RWPE2 (cell line): ENCODE data around the gene DNAI1.
A peak's percentile ranks its signal among the peaks of the same experiment; 100 is the strongest.

ENCODE experiments used
- ATAC-seq: fragments of 200-7000 bp; cut with Tn5 transposase; 3 replicates; pipeline ENCODE4 v1.9.1; 2021; ENCODE audit warnings: low read depth
- DNase-seq: peaks from one replicate; pipeline ENCODE4 v3.0.0-alpha.2; 2020; ENCODE audit warnings: low spot score
- H3K27ac ChIP-seq: fragments of 450-650 bp; 2 replicates; pipeline ENCODE4 v1.5.1; 2017; ENCODE audit warnings: mild to moderate bottlenecking; ENCODE audit not compliant: poor library complexity, severe bottlenecking
- H3K27me3 ChIP-seq: fragments of 250-450 bp; sonication (Bioruptor Pico); 2 replicates; pipeline ENCODE4 v1.5.1; 2021; ENCODE audit warnings: mild to moderate bottlenecking, moderate library complexity; ENCODE audit not compliant: insufficient read depth, poor library complexity, severe bottlenecking
- H3K36me3 ChIP-seq: fragments of 250-450 bp; sonication (Bioruptor Pico); 2 replicates; pipeline ENCODE4 v1.5.1; 2020; ENCODE audit warnings: low read depth, mild to moderate bottlenecking, moderate library complexity
- H3K4me1 ChIP-seq: fragments of 250-450 bp; sonication (Bioruptor Pico); 2 replicates; pipeline ENCODE4 v1.5.1; 2021; ENCODE audit warnings: mild to moderate bottlenecking, moderate library complexity; ENCODE audit not compliant: insufficient read depth, poor library complexity, severe bottlenecking
- H3K4me3 ChIP-seq: fragments of 250-450 bp; sonication (Bioruptor Pico); 2 replicates; pipeline ENCODE4 v1.5.1; 2021; ENCODE audit warnings: mild to moderate bottlenecking, moderate library complexity; ENCODE audit not compliant: severe bottlenecking
- H3K9me3 ChIP-seq: fragments of 250-450 bp; sonication (Bioruptor Pico); 2 replicates; pipeline ENCODE4 v1.5.1; 2021; ENCODE audit warnings: mild to moderate bottlenecking, moderate library complexity; ENCODE audit not compliant: severe bottlenecking
- CTCF ChIP-seq: fragments of 450-650 bp; IDR thresholded peaks from one replicate; pipeline ENCODE4 v1.5.1; 2017; ENCODE audit warnings: mild to moderate bottlenecking, moderate library complexity; ENCODE audit not compliant: poor library complexity, severe bottlenecking

DNAI1 gene

GRCh38 chr9:34491596-34491995 is 33.0 kb downstream of the DNAI1 start:
- no peak for DNase-seq
- no peak for TF ChIP-seq CTCF
- Histone ChIP-seq H3K9me3 (no peaks in the 10 kb centered on the region), H3K27me3 (no peaks in the 10 kb centered on the region), H3K4me1 (no peaks in the 10 kb centered on the region), H3K27ac (no peak overlapping the region), H3K36me3 (no peaks in the 10 kb centered on the region), H3K4me3 (no peak overlapping the region)
- ATAC-seq = no peak

DNA sequence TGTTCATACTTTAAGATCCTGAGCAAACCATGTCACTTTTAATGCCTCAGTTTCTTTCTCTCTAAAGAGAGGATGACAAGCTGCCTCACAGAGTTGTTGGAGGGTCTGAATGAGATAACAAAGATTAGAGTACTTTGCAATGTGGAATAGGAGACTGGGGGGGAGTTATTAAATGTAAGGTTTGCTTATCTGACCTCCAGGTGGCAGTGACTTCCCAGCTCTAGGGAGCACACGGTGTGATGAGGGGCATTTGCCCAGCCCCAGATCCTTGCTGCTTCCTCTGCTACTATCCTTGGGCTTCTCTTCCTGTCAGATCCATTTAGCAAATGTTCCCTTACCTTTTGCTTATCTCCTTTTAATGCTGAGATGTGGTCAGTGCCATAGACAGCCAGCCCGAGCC is 33.4 kb downstream of the DNAI1 start:
- H3K9me3 ChIP-seq = no peaks in the 10 kb centered on the region
- no peaks in the 10 kb centered on the region for H3K27me3 ChIP-seq
- no peaks in the 10 kb centered on the region for H3K4me1 ChIP-seq
- DNase-seq = peak; percentile 5
- no peaks in the 10 kb centered on the region for H3K36me3 ChIP-seq
- H3K4me3 ChIP-seq = no peak overlapping the region
- TF ChIP-seq CTCF = no peak
- H3K27ac ChIP-seq = no peak overlapping the region
- ATAC-seq = no peak

GRCh38 chr9:34493972-34494535 is 35.4 kb downstream of the DNAI1 start:
- H3K27ac ChIP-seq = no peak overlapping the region
- 0 out of 3 replicates have a peak, but pooled peaks have one; percentile 40 for ATAC-seq
- no peak for TF ChIP-seq CTCF
- H3K4me3 ChIP-seq = no peak overlapping the region
- no peaks in the 10 kb centered on the region for H3K4me1 ChIP-seq
- H3K36me3 ChIP-seq = no peaks in the 10 kb centered on the region
- peak; percentile 39 for DNase-seq
- no peaks in the 10 kb centered on the region for H3K9me3 ChIP-seq
- H3K27me3 ChIP-seq = no peaks in the 10 kb centered on the region

DNA sequence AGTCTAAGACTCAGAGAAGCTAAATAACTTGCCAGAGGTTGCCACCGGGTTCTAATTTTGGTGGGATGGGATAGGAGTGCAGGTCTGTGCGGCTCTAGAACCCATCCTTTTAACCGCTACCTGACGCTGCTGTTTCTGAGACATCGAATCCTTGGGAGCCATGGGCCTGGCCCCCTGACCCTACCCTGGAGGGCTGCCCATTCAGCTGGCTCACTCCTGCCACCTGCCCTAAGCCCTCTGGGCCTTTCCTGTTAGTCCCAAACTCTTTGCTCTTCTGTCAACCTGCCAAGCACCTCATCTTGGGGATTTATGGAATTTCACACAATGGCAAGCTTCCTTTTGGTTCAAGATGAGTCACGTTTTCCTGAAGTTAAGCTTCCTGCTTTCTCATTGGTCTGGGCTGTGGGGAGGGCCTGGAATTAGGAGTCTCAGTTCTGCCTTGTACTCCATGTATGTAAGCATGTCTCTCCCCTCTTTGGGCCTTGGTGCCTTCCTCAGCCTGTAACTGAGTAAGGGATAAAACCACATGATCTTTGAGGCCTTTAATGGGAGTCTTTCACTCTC is 37.6 kb downstream of the DNAI1 start:
- Histone ChIP-seq H3K27me3 (no peaks in the 10 kb centered on the region), H3K27ac (no peak overlapping the region), H3K9me3 (no peaks in the 10 kb centered on the region), H3K4me1 (no peaks in the 10 kb centered on the region), H3K36me3 (no peaks in the 10 kb centered on the region), H3K4me3 (no peak overlapping the region)
- ATAC-seq (no peak), DNase-seq (no peak)
- TF ChIP-seq CTCF = no peak

- Histone ChIP-seq H3K4me3 (no peak overlapping the region), H3K4me1 (no peaks in the 10 kb centered on the region), H3K9me3 (no peaks in the 10 kb centered on the region), H3K27me3 (no peaks in the 10 kb centered on the region), H3K27ac (no peak overlapping the region), H3K36me3 (no peaks in the 10 kb centered on the region)
- no peak for TF ChIP-seq CTCF
- DNase-seq (no peak), ATAC-seq (no peak)
These were observed 39.9 kb downstream of the DNAI1 start for GRCh38 chr9:34498553-34498952.
